GM19395 (cell line): ENCODE measurements around the gene GNPNAT1.
"Not testable (repeated sequence)": the region's sequence is repeated elsewhere in the genome, so short reads cannot be mapped to it uniquely, and the experiment has no call there.

ENCODE experiments used
- ATAC-seq: cut with Tn5 transposase; IDR thresholded peaks from one replicate; pipeline ENCODE4 v1.9.1; 2021; ENCODE audit warnings: mild to moderate bottlenecking, moderate library complexity; ENCODE audit not compliant: unreplicated experiment

Gene GNPNAT1

DNA sequence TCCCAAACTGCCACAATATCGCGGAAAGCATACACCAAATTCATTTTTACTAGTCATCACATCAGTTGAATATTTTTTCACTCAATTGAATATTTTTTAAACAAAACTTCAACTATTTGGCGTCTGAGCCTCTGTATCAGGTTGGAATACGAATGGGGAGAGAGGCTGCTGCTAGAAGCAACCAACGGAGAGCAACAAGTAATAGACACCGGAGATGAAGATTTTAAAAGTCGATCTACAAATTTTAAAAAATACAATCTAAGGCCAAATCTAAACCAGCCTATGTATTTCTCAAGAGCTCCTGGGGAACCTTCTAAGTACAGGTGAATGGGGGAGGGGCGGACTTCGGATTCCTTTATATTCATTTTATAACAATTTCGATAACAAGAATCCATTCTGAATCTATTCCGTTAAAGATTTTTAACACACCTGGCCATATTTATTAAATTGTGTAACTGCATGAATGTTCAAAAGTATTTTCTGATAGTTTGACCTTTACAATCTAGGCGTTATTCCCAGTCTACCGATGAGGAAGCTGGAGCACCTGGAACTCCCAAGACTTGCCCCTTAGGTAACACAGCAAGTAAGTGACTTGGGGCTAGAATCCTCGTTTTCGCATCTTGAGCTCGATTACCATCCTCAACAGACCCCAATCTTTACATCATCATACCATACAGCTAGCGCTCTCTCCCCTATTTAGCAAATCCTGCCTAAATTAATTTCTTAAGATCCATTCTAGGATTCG lies 1.2 kb downstream of the GNPNAT1 start:
- ATAC-seq: no peak

DNA sequence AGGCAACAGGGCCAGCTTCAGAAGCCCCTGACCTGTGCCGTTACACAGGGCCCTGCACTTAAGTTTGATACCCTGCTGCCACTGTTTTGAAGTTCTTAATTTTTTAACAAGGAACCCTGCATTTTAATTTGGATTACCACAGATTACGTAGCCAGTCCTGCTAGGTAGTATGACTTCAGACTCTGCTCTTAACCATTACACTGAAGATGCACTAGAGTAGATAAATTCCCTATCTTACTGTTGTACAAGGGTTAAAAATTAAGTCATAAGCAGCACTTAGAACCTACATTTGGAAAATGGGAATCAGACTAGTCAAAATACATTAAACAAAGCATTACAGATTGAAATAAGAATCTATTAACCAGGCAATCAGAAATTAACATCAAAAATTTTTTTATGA lies 2.3 kb downstream of the GNPNAT1 start:
- ATAC-seq: no peak

DNA sequence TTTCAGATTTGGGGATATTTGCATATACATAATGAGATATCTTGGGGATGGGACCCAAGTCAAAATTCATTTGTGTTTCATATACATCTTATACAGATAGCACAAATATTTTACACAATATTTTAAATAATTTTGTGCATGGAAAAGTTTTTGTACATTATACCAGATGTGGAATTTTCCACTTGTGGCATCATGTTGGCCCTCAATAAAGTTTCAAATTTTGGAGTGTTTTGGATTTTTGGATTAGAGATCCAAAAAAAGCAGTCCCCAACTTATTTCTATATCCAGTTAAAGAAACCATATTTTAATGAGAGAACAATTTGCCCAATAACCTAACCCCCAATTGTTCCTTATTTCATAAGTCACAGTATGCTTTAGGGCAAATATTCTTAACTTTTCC lies 4.5 kb downstream of the GNPNAT1 start:
- ATAC-seq: no peak

DNA sequence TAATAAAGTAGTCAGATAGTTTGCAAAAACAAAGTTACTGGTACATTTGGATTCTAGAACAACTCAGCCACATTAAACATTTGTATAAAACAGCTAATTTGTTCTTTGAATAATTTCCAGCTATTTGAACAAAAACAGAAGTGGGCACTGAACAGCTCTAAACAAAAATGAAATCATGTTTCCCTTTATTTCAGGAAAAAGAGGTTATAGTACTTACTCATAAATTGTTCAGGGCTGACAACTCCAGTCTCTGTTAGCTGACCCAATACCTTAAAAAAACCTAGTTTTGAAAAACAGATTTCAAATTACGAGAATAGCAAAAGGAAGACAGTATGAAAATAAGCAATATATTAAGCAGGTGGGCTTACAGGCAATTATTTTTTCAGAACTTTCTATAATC lies 8.2 kb downstream of the GNPNAT1 start:
- ATAC-seq: no peak

DNA sequence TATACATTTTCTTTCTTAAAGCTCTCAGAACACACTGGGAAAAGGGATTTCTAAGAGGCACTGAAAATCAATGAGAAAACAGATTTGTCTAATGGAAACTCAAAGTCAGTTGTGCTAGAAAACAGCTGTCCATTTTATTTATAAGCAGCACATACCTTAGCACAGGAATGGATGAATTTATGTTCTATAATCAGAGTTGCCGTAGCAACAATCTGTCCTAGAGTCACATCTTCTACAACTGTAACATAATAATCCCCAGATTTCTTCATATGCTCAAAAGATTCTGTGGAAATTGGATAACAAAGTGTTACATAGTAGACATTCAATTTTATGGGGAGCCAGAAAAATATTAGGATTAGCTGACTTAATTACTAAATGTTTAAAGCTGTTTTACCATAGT lies 9.8 kb downstream of the GNPNAT1 start:
- ATAC-seq: no peak

DNA sequence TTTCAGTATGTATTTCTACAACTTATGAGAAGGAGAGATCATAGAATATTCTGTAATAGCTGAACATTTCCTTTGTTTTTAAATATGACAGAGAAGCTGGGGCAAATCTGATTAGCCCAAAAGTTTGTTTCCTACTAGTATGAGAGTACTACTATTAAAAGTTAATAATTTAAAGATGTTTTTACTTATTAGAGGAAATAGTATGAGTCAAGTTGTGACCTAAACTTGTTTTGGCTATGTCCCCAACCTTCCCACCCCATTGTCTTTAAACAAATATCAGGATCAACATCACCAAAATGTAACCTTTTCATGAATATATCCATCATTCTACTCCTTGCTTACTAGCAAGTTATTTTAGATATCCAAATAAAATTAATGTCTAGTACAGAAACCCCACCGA lies 10.5 kb downstream of the GNPNAT1 start:
- no peak for ATAC-seq

DNA sequence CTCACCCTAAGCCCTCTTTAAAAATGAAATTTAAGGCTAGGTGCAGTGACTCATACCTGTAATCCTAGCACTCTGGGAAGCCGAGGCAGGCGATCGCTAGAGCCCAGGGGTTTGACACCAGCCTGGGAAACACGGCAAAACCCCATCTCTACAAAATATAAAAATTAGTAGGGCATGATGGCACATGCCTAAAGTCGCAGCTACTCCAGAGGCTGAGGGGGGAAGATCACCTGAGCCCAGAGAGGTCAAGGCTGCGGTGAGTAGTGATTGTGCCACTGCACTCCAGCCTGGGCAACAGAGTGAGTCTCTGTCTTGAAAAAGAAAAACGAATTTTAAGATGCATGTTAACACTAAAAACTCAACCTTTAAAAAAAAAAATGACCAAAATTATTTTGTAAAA lies 12.7 kb downstream of the GNPNAT1 start:
- no peak for ATAC-seq

DNA sequence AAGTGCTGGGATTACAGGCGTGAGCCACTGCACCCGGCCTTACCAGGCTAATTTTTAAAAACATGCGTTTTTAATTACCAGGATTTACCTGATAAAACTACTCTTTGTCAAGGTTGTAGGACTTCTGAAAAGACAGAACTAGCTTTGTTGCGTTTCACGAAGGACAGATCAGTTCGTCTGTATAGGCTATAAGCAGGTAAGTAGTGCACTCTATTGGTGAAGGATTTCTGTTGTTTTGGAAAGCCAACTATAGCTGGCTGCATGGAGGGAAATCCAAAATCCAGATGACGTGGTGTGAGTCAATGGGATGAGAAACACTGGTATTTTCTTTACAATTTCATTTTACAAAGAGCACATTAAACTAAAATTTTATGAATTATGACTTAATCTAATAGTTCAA lies 14.6 kb downstream of the GNPNAT1 start:
- no peak for ATAC-seq

DNA sequence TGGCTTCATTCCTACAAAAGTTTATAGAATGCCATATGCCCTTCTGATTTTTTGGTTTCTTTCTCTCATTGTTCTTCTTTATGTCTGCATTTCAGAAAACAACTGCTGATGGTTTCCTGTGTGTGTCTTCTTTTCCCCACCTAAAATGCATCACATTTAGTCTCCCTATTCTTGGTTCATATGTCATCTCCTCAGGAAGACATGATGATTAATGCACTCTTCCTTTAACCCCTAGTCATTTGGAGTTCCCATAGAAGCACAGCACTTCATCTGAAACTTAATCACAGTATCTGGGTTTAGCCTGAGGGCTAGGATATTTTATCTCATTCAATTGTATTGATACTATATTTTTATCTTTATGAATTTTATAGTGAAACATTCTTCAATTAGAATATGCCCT lies 21.5 kb downstream of the GNPNAT1 start:
- ATAC-seq: no peak

DNA sequence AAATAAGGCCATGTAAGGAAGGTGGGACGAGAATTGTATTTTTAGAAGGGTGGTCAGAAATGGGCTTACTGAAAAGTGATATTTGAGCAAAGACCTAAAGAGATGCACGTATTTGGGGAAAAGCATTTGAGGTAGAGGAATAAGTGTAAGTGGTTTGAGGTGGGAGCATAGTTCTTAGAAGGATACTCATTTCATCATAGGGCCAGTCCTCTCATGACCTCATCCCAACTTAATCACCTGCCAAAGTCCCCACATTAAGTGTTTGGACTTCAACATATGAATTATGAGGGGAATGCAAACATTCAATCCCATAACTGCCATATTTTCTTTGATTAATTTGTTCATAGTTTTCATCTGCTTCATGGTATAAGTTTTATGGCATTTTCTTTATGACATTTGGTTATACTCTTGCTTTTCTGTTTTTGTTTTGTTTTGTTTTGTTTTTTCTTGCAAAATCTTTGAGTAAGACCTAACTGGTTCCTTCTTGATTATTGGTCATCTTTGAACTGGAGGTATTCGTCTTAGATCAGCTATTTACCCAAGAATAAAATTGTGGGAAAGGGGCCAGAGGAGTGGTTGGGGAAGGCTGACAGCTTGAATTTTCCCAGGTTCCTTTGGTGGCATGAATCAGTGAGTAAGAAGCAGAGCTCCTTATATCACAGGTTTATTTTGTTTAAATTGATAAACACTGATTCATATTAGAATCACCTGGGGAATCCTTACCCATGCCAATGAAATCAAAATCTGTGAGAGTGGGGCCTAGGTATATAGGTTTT lies 24.2 kb downstream of the GNPNAT1 start:
- no peak for ATAC-seq

DNA sequence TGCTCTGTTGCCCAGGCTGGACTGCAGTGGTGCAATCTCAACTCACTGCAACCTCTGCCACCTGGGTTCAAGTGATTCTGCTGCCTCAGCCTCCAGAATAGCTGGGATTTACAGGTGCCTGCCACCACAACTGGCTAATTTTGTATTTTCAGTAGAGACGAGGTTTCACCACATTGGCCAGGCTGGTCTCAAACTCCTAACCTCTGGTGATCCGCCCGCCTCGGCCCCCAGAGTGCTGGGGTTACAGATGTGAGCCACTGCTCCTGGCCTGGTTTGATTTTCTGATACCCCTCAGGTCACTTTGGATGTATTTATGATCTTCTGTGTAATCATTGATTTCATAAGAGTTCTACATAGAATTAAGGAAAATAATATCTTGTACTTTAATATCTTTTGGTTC lies 28.5 kb downstream of the GNPNAT1 start:
- not testable (repeated sequence) for ATAC-seq

DNA sequence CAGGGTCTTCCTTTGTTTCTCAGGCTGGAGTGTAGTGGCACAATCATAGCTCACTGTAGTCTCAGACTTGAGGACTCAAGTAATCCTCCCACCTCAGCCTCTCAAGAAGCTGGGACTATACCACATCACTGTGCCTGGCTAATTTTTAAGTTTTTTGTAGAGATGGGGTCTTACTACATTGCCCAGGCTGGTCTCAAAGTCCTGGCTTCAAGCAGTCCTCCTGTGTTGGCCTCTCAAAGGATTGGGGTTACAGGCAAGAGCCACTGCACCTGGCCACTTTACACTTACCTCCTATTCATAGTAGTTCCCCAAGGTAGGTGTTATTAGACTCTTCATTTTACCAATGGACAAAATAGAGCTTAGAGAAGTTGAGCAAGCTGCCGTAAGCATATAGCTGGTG lies 32.3 kb downstream of the GNPNAT1 start:
- ATAC-seq: no peak

DNA sequence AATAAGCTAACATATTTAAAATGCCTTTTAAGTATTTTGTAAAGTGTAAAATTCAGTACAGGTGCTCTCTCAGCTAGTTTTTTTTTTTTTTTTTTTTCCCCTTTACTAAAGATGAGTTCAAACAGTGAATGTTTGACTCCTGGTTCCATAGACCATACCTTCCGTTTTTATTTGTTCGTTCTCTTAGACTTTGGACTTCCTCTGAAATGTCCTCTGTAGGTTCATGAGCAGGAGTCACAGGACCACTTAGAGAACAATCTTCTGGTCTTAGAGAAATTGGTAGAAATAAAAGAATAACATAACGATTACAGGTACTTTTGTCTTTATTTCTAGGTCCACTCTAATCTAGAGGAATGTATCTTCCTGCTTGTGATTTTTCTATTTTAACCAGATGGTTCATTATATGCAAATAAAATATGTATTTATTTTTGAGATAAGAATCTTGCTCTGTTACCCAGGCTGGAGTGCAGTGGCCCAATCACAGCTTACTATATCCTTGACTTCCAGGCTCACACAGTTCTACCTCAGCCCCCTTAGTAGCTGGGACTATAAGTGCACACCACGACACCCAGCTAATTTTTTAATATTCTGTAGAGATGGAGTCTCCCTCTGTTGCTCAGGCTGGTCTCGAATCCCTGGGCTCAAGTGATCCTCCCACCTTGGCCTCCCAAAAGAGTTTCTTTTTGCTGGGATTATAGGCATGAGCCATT lies 35.6 kb downstream of the GNPNAT1 start:
- ATAC-seq: no peak

DNA sequence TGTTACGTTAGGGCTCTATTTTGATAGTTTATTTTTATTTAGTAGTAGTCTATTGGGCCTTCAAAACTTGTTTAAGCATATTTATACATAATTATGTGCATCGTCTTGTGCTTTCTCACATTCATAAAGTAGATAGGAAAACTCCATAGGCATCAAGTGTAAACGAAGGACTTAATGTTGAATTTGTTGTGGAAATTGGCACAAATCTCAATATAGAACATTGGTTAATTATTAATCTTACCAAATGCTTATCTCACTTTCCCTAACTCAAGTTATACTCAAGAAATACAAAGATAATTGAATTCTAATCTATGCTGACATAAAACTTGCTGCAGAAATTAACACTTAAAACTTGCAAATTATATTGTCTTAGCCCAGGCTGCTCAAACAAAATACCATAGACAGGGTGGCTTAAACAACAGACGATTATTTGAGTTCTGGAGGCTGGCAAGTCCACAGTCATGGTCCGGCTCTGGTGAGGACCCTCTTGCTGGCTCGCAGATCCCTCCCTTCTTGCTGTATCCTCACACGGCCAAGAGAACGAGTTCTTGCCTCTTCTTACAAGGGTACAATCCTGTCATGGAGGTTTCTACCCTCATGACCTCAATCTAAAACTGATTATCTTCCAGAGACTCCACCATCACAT lies 42.6 kb downstream of the GNPNAT1 start:
- ATAC-seq: no peak

DNA sequence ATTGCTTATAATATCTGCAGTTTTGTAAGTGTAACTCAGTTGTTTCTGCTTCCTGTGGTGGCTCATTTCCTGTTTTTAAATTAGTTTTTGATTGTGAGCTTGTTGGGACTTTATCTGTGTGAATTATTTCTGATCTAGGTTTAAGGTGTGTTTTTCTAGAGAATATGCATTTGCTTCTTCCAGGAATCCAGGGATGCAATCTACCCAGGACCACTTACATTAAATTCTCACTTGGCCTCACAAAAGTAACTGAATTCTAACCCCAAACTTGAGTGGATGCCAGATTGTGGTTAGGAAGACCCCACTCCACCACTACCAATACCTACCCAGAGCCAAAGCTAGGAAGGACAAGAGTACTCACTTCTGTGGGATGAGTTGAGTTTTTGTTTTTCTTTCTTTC lies 49.5 kb downstream of the GNPNAT1 start:
- peak; percentile 38 for ATAC-seq

DNA sequence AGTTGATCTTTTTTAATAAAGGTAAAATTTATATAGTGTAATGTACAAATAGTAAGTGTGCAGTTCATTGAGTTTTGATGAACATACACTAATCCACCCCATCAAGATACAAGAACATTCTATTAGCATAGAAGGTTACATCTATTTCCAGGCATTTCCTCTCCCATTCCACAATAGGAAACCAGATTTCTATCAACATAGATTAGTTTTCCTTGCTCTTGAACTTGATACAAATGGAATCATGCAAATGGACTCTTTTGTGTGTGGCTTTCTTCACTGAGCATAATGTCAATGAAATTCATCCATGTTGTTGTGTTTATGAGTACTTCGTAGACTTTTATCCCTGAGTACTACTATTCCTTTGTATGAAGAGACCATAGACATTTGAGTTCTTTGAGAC lies 50.7 kb downstream of the GNPNAT1 start:
- ATAC-seq: no peak

DNA sequence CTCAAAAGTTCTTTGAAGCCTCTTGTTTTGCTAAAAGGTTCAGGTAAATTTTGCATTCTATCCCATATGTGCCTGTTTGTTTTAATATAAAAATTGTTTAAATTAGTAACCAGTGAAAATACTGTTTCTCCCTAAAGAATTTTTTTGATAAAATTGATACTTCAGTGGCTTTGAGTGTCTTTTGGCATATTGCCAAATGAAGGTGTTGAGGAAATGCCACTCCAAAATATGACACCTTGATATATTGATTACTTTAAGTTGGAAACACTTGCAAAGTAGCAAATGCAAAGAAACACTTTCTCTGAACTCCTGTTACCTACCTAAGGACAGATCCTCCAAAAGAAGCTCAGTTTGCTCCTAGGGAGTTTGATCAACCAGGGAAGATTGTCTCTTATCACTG lies 53.0 kb downstream of the GNPNAT1 start:
- no peak for ATAC-seq

DNA sequence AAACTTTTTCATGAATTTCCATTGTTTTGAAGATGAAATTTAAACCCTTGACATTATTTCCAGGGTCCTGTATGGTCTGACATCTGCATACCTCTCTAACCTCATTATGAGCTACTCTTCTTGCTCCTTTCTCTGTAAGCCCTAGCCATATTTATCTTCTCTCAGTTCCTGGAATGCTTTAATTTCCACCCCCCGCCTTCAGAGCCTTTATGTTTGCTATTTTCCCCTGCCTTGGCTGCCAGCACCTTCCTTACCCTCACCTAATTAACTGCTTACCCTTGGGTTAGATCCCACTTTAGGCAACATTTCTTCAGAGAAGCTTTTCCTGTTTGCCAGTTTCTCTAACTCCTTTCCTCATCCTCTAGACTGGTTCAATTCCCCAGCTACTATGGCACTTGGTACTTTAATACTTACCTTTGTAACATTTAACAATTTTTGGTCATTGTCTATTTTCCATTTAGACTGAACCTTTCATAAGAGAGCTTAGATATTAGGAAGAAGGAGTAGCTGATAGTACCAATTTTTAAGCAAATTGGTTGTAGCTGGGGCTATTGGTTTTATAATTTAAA lies 55.4 kb downstream of the GNPNAT1 start:
- no peak for ATAC-seq

DNA sequence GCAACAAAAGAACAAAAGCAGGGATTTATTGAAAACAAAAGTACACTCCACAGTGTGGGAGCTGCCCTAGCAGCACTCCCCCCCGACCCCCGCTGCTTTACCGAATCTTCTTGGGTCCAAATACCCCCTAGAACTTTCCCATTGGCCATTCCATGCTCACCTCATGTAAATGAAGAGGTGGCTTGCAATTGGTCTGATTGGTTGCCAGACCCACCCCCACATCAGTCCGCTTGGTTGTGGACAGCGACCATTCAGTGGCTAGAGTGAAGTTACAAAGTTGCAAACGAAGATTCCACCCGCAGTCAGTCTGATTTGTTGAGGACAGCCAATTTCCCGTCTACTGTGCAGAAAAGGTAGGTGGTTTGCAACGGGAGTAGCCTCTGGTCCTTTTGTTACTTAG lies 57.6 kb downstream of the GNPNAT1 start:
- no peak for ATAC-seq

DNA sequence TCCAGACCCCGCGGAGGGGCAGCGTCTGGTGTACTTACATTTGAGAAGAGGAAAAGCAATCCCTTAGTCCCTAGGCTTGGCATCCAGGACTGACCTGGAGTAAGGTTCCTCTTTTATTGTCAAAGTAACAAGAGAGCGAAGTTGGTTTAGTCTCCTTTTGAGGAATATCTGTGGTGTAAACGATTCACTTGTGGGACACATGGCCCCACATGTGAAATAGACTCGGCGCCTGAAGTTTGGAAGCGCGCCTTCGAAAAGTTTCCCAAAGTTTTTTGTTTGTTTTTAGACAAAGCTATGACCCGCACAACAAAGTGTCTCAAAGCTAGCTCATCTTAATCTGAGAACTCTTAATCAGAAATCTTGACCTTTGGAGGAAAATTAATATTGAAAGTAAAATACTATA lies 60.7 kb downstream of the GNPNAT1 start:
- ATAC-seq: no peak
